Activated T-helper 1 cell treated with Interleukin-2 at 50 U/mL for 16 hours (primary cell): Measurements from ENCODE around the gene USP25.

ENCODE experiments used
- DNase-seq: peaks from one replicate; pipeline ENCODE4 v3.0.0-alpha.2; 2020; ENCODE audit warnings: low read depth

Gene USP25

DNA sequence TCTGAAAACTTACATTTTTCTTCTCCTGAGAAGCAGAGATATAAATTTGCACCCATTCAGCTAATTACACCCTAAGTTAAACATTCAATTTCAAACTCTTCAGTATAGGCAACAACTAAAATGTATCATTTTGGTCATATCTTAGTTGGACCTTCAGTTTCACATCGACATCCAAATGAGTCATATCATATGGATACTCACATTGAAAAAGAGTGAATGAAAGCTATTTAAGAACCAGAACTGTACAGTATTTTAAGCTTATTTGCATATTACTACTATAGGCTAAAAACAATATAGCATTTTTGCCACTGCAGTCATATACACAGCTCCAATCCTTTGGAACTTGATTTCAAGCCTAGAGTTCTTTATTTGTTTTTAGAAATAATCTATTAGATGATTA, 33.6 kb downstream of the USP25 start:
- no peak for DNase-seq

DNA sequence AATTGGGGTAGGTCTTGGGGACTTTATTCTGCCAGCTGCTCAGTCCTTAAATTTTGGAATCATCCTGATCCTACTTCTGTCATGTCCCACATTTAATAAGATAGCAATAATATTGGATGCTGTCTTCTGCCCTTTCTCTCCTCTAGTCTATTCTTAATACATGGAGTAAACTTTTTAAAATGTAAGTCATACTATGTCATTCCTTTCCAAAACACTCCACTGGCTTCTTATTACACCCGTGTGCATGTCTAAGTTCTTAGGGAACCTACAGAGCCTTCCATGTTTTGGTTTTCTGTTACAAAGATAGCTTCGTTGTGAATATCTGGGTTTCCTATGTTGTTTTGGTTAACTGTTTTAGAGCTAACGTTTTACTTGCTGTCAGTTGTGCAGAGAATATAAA, 35.1 kb downstream of the USP25 start:
- DNase-seq: no peak

DNA sequence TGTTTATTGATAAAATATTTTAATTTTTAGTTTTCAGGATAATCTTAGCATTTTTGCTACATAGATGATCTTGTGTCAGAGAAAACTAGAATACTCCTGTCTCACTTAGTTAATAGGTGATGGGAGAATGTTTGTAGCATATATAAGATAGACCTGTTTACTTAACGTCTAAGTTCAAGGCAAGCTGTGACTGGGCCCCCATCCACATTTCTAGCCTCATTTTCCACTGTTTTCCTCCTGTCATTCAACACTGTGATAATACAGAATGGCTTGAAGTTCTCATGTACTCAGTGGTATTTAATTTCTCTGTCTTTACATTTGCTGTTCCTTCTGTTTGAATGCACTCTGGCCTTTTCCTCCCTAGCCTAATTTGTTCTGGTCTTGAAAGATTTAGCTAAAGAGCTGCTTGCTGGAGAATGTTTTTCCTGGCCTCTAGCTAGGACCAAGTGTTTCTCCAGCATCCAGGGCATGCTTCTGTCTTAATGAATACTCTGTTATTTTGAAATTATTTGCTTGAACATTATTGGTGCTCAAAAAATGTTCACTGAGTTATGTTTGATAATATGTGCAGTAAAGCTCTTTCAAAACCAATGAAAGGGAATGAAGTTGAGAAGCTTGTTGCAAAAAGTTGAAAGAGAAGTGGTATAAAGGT, 37.3 kb downstream of the USP25 start:
- DNase-seq: no peak

GRCh38 chr21:15768045-15768601, 38.3 kb downstream of the USP25 start:
- DNase-seq: no peak

DNA sequence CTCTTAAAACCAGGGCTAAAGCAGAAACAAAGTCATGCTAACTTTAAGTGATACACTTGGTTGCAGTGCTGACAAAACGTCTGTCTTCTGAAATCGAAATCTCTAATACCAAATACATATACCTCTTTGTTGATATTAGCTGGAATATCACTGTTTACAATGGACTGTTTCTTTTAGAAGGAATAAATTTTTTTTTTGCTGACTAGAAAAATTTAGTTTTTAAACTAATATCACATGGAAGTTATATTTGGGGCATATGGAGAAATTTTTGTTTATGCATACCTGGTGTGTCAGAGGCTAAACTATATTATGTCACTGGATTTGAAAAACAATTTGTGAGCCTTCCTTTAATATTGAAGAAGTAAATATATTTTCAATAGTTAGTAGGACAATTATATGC, 39.1 kb downstream of the USP25 start:
- no peak for DNase-seq

- no peak for DNase-seq
Measured at GRCh38 chr21:15771311-15771710, 41.5 kb downstream of the USP25 start.

DNA sequence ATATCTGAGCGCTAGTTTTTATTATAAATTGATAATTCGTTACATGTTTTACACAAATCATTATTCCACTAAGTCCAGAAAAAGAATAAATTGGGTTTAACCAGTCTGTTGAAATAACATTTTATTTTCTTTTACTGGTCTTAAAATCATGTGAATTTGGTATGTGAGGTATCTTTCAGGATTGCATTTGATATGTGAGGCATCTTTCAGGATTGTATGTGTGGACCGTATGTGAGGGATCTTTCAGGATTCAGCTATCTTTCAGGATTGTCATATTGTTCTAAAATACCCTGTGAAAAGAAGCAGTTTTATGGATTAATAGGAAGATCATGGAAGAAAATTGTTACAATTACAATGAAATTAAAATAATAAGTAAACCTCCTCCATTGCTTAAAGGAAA, 42.9 kb downstream of the USP25 start:
- DNase-seq: no peak

- no peak for DNase-seq
Measured at GRCh38 chr21:15774590-15774989, 44.8 kb downstream of the USP25 start.

- DNase-seq: no peak
Measured at GRCh38 chr21:15775291-15775690, 45.5 kb downstream of the USP25 start.

GRCh38 chr21:15775981-15776380, 46.2 kb downstream of the USP25 start:
- DNase-seq: no peak

GRCh38 chr21:15776818-15777217, 47.0 kb downstream of the USP25 start:
- DNase-seq: no peak

GRCh38 chr21:15781986-15782385, 52.2 kb downstream of the USP25 start:
- no peak for DNase-seq

DNA sequence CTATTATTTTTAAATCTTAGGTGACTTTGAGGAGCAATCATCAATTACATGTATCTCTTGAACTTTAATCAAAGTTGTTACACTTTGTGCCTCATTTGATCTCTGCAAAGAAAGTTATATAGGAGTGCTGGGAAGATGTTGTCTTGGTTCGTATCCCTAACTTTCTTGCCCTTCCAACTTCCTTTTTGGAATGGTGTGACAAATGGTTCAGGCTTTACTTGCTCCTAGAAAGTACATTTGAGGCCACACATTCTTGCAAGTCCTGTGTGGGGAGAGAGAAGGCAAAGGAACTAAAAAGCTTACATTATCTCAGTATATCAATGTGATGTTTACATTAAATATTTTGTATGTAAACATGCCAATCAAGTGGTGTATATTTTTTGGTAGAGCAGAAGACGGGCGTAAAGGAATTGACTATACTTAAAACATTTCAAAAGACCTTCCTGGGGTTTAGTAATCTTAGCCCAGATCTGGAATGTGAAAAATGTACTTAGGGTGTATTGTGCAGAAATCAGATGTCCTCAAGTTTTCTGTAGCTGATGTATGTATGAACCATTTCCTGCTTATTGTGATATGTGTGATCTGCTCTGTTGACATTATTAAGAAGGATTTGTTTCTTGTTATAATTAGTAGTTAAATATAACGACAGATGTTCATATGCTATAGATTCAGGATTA, 59.2 kb downstream of the USP25 start:
- DNase-seq: no peak

DNA sequence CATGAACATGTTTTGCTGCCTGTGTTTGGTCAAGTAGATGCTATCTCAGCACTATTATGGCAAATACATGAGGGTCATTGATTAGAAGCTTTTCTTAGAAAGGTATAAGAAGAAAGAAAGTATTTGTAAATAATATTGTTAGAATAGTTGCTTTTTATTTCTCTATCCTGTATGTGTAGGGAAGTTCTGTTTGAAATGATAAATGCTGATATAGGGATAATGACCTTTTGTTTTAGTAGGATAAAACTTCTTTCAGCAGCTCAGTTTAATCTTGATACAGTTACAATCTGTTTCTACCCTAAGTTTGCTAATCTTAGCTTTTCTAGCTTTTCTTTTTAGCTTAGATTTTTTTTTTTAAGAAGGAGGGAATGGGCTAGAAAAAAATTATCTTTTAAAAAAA, 63.3 kb downstream of the USP25 start:
- DNase-seq: no peak

- DNase-seq: no peak
Measured at GRCh38 chr21:15793550-15794235, 63.9 kb downstream of the USP25 start.

DNA sequence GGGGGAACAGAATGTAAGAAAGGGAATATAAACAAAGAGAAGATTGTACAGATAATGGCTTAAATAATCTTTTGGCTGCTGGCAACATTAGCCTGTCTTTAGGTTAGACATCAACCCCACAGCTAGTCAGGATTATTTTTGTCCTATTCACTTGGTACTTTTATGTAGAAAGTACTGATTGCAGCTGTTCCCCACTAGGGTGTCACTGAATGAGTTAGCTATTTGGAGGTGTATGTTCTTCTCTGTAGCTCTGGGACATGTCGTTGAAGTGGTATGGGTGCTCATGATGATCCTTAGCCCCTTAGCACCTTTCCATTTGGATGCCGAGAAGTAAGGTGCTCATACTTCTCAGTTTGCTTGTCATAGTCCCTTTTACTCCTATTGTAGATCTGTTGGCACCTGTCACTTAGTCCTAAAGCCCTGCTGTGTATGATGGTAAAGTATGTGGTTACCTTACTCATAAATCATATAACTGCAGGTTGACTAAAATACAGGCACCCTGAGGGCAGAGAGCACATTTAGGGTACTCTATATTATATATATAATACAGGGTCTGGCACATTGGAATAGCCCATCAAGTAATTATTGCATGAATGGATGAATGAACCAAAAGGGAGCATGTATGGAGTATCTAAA, 64.6 kb downstream of the USP25 start:
- DNase-seq: no peak

DNA sequence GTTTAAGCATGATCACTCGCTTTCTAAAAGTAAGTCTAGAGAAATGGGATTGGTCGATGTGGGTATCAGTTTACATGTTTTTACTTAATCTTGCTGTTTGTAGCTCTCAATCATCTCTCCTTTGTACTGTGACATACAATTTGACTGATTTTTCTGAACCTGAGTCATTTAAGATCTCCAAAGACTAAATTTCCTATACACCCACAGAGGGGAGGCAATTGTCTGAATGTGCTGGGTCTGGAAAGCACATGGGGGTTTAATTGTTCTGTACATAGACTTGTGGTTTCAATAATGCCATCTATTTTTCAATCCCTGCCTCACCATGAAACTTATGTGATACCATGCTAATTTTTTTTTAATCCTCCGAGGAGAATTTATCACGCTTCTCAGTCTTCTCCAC, 65.8 kb downstream of the USP25 start:
- DNase-seq: no peak

GRCh38 chr21:15797577-15798363, 68.0 kb downstream of the USP25 start:
- no peak for DNase-seq

GRCh38 chr21:15801352-15801863, 71.6 kb downstream of the USP25 start:
- no peak for DNase-seq

DNA sequence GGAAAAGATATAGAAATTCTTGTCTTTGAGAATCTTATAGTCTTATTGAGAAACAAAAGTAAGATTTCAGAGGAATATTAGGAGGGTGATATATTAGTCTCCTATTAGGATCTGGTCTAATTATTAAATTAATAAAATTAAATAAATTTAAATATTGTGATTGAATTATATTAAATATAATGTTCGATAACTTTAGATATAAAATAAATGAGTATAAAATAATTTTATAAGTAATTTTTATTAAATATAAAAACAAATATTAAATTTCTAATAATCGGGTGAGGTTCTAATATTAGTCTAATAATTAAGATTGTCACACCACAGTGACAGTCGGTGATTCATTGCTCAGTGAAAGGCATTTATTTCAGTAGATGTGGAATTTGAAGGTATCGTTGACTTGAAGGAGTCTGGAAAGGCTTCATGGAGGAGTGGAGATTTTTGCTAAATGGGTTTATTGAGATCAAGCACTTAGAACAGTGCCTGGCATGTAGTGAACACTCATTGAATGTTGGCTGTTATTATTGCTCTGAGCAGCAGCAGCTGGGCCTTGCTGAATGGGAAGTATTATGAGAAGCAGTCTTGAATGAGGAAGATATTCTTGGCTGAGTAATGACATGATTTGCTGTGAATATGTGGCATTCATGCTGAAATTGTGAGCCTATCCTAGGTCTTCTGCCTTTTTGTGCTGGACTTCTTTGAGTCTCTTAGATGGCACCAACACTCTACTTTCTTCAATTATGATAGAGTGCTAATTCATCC, 74.6 kb downstream of the USP25 start:
- DNase-seq: no peak

- no peak for DNase-seq
Measured at GRCh38 chr21:15809065-15809464, 79.3 kb downstream of the USP25 start.
